ENCODE results near the gene CNTN5.

- TF ChIP-seq CTCF (IDR thresholded peaks at IDR 0.05; ENCODE audit: poor library complexity) (no peak), EZH2phosphoT487 (IDR thresholded peaks at IDR 0.05; ENCODE audit: low read depth, severe bottlenecking, unreplicated experiment) (no peak)
These were observed 798.2 kb downstream of the CNTN5 start for GRCh38 chr11:99818991-99819390.

Data from hepatocyte (in vitro differentiated cells).